HG03103 (cell line): Measurements from ENCODE around the gene UBAC2.
"Not testable (repeated sequence)": the region's sequence is repeated elsewhere in the genome, so short reads cannot be mapped to it uniquely, and the experiment has no call there.

Experiments
- ATAC-seq: cut with Tn5 transposase; IDR thresholded peaks from one replicate; pipeline ENCODE4 v1.9.1; 2021; ENCODE audit warnings: low read depth; ENCODE audit not compliant: unreplicated experiment

The UBAC2 gene

DNA sequence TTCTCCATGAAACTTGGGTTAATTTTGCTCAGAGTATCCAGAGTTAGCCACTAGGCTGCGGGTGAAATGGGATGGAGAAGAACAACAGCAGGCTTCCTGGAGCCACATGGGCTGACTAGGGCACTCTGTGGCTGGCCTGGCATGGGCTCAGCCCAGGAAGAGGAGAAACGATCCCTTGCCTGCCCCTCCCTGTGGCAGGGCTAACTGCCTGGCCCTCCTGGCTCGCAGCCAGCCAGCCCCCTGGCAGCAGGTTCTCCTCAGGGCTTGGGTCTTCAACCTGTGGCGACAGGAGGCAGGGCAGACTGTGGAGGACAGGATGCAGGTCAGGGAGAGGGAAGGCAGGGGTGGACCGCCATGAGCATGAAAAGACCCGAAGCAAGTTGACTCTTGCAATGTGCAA is 185.3 kb downstream of the UBAC2 start:
- ATAC-seq, result no peak

DNA sequence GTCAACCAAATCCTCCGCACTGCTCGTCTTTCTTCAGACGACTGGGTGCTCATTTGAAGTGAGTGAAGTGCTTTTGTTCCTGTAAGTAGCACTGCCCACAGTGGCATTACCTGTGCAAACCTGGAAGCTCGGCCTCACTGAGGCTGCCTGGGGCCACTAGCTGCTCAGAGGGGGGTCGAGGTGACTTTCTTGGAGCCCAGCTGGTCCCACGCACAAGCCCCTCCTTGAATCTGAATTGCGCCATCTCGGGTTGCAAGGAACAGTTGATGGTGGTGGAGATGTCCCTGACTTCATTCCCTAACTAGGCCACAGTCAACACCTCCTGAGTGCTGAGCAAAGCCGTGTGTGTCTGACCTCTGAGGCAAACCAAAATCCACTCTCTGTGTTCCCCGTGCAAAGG is 185.8 kb downstream of the UBAC2 start:
- ATAC-seq, result no peak

DNA sequence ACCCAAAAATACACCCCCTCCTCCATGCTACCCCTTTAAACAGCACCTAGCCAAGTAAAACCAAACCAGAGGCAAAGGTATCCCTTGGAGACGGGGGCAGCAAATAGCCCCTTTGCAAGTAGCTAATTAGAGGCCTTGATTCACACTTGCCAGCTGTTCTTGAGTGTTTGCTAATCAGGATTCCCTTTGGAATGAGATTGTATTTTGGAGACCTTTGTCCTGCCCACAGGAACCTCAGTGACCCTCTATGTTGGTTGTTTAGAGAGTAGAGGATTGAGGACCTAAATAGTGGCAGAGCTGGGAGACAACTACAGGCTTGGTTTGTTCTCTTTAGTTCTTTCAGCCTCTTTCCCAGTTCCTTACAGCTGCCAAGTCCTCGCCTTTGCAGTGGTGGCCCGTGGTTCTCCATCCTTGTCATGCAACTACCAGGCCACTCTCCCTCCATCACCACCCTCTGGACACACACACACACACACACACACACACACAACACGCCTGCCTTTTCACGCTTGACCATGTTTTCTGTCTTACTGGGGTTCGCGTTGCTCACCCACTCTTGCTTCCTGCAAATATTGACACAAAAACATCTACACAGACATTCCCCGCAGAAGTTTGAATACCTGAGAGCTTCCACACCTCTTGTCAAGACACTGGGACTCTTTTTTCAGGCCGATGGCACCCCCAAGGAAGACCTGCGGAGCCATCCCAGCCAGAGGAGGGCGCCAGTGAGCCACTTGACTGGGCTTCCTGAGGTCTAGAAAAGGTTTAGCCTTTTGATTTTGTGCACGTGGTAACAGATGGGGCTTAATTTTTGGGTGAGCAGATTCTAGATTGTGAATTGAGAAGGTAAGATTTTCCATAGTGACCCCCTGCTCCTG is 186.5 kb downstream of the UBAC2 start:
- no peak for ATAC-seq

DNA sequence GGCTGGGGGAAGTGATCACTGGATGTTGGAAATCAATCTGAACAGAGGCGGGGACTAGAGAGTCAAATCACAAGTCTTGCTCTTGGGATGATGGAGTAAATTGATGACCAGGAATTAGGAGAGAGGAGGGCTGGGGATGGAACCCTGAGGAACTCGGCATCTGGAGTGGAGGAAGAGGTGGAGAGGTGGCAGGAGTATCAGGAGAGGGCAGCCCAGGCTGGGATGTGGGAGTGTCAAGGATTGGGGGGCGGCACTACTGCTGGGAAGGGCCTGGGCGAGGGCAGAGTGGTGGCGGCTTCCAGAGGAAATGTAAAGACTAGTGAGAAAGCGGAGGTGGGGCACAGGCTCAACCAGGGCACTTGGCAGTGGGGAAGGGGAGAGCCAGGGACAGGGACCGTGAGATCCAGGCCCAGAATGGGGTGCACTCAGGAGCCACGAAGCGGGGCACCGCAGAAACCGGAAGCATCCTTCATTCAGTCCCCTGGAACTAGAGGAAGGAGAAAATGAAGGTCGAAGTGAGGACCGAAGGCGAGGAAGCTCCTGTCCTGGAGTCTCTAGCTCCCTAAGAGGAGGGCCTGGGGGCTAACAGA is 187.8 kb downstream of the UBAC2 start:
- no peak for ATAC-seq

DNA sequence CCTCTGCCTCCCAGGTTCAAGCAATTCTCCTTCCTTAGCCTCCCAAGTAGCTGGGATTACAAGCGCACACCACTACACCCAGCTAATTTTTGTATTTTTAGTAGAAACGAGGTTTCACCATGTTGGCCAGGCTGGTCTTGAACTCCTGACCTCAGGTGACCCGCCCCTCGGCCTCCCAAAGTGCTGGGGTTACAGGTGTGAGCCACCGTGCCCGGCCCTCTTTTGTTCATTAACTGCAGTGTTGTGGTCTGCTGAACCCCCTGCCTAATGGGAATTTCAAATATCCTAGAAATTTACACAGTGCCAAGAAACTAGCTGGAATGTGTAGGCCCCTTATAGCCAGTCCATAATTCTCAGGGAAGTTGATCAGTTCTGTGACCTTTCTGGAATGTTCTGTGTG is 188.4 kb downstream of the UBAC2 start:
- not testable (repeated sequence) for ATAC-seq

DNA sequence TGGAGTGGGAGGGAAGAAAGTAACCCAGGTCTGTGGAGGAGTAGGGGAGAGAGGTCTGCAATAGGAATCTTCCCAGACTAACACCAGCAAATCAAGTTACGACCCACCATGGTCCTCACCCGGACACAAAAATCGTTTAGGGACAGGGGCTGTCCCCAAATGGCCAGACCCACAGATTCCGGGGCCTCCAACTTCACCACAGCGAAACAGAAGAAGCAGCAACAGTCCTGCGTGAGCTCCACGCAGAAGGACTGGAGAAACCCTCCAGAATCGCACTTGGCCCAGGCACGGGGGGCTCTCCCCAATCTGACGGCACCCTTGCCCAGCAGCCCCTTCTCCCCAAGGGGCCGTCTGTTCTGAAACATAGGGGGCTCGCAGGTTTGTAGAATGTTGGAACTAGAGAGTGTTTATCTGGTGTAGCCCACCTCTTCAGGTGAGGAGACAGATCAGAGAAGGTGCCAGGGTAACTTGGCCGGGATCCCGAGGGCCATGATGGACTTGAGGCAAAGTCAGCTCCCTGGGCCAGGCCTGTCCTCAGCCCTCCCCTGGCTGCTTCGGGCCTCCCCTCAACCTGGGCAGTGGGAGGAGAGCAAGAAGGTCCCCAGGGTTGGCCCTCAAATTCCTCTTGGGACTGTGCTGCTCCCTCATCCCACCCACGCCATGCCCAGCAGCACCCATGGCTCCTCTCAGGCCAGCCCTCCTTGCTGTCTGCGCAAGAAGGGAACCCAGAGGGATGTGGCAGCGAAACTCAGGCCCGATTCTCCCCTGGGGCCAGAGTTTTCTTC is 189.1 kb downstream of the UBAC2 start:
- ATAC-seq, result no peak

DNA sequence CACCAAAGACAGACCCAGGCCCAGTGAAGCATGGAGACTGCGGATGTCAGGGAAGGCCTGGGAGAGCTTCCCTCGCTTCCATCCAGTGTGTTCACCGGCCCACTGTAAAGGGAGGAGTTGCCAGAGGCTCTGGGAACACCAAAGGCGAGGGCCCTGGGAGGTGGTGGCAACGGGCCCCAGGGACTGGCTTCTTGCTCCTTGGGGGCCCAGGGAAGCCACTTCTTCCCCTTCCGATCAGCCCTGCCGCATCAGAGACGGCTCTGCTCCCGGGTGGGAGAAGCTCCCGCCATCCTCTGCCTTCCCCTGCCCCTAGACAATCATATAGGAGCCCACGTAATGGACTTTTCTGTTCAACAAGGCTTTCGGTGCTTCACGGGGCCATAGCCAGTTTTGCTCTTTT is 189.9 kb downstream of the UBAC2 start:
- no peak for ATAC-seq

DNA sequence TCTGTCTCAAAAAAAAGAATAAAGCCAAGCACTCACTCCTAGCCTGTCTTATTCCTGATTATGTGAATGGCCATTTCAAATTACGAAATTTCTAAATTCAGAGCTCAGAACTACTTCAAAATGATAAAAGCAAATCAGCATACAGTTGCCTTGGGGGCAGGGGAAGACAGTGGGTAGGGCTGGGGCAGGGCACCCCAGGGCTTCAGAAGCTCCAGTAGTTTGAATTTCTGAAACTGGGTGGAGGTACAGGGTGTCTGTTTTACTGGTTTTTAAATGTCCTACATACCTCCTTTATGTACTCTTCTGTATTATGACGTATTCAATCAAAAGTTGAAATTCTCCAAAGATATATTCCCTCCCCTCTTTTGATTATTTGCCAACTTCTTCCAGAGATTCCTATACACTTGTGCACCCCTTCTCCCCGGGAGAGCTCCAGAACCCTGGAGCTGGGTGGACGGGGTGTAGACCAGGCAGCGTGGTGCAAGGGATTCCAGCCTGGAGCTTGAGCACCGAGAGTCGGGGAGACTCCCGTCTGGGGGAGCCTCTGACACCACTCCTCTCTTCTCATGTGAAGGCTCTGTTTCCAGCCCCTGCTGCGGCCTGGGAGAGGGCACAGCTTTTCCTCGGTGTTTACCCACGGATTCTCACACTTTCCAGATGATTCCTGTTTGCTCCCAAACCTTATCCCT is 191.3 kb downstream of the UBAC2 start:
- ATAC-seq, result no peak

DNA sequence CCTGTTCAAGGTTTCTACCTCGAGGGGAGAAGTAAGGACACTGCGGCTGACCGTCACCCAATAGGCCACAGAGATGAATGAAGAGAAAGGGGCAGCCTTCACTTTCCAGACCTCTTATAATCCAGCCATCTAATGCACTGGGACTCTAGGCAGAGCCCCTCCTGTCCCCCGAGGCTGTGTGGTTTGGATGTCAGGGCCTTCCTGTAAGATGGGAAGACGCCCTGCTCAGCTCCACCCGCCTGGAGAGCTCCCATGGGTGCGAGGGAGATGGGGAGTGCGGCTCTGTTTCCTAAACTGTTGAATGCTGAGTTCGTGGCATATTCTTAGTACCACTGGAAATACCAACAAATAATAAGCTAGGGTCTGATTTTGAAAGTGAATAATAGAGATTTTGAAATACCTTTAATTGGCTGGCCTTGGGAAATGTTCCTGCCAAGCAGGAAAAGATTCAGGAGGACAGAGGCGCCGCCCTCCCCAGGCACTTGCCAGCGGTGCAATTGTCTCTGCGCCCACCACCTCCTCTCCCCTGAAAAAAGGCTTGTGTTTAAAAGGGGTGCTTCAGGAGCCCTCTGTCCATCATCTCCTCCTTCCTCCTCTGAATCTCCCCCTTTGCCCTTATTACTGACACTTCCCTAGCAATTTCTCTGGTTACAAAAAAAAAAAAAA is 191.9 kb downstream of the UBAC2 start:
- ATAC-seq, result no peak

DNA sequence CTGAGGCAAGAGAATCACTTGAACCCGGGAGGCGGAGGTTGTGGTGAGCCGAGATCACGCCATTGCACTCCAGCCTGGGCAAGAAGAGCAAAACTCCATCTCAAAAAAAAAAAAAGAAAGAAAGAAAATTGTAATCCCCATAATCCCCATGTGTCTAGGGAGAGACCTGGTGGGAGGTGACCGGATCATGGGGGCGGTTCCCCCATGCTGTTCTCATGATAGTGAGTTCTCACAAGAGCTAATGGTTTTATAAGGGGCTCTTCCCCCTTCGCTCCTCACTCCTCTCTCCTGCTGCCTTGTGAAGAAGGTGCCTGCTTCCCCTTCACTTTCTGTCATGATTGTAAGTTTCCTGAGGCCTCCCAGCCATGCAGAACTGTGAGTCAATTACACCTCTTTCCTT is 192.7 kb downstream of the UBAC2 start:
- not testable (repeated sequence) for ATAC-seq

DNA sequence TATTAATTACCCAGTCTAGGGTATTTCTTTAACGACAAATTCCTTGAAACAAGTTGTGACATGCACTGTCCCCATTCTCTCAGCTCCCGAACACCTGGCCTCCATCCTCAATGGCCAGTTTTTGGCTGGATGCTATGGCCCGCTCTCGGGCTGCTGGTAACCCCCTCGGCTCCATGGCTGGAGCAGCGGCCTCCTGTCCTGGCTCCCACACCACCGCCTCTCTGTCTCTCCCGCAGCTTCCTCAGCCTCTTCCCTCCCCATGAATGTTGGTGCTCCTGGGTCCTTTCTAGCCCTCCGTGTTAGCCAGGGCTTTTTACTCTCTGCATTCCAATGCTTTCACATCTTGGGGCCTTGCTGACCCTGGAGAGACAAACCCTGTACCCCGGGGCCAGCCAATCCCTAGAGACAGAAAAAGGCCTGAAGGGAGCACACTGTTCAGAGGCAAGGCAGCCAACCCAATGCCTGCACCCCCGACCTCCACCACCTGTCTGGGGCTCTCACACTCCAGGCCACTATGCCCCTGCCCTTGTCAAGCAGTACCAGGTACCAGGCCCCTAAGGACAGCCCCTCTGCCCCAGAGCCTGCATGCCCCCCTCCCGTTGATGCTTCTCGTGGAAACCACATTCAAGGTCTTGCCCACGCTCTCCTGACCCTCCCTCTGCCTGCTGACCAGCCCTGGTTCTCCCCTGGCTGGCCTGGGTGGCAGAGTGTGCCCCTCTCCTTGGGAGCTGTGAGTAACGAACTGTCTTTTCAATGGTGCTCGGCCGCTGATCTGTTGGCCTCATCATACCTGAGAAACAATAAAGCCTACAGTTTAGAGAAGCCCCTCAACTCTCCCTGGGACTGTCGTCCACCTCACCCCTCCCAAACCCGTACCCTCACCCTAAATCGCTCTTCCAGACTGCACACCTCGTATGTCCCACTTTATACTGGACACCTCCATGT is 193.4 kb downstream of the UBAC2 start:
- ATAC-seq, result no peak

DNA sequence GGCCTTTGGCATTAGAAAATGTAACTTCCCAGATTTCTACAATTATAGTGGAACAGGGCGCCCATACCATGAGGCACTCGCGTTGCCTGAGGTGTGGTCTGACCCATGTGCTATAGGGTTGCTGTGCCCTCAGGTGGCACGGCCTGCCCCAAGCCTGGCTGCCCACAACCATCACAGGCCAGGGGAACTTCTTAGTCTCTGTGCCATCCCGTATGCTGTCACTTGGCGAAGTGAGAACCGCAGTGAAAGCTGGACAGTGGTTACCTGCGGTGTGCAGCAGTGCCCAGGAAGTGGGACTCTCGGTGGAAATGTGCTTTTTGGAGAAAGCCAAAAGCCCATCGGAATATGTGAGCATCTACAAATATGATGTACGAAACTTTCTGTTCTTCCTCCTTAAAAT is 194.8 kb downstream of the UBAC2 start:
- ATAC-seq, result no peak

DNA sequence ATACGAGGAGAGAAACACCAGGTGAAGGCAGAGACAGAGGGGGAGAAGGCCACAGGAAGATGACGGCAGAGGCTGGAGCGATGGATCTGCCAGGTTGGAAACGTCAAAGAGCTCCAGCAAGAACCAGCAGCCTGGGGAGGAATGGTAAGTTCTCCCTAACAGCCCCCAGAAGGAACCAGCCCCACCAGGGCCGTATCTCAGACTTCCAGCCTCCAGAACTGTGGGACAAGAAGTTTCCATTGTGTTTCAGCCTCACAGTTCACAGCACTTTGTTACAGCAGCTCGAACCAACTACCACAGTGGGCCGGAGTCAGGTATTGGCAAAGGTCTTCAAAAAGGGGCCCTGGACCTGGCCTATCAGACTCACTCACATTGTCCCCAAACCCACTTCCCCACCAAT is 195.8 kb downstream of the UBAC2 start:
- no peak for ATAC-seq

DNA sequence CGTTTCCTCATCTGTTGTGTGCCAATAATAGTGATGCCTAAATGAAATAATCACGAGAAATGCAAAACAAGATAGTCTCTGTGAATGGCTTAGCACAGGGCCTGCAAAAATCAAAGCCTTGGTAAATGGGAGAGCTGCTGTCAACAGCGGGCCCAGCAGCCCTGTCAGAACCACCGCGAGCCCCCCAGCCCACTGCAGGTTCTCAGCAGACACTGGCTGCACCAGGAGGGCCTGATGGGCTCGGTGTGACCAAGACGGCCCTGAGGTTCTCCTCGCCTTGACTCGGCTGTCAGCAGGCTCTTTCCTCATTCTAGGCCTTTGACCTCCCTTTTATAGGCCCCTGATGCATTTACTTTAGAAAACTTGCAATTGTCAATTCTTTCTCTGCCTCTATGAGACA is 197.4 kb downstream of the UBAC2 start:
- ATAC-seq, result no peak

DNA sequence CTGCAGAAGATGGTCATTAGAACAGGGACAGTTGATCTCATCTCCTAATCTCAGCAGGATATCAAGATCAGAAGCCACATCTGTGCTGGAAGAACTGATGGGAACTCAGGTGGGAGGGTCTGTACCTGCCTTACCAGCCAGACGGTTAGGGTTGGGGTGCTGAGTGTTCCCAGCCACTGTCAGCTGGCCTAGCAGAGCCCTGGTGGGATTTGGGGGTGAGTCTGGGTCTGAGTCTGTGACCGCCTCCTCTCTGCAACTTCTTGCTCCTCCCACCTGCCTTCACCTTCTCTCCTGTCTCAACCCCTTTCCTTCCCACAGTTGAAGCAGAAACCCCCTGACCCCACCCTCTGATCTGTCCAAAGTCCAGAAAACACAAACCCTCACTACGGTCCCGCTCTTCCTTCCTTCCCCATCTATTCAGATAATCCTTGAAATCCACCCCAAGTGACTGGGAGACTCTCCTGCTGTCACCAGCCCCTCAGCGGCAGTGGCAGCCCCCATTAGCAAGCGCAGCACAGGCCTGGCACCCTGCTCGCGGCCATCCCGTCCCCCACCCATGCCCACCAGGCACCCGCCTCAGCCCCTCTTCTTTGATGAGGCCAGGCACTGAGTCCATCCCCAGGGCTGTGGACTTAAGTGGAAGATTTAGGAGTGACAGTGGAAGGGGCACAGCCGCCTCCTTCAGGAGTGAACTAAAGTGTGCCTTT is 198.4 kb downstream of the UBAC2 start:
- no peak for ATAC-seq

DNA sequence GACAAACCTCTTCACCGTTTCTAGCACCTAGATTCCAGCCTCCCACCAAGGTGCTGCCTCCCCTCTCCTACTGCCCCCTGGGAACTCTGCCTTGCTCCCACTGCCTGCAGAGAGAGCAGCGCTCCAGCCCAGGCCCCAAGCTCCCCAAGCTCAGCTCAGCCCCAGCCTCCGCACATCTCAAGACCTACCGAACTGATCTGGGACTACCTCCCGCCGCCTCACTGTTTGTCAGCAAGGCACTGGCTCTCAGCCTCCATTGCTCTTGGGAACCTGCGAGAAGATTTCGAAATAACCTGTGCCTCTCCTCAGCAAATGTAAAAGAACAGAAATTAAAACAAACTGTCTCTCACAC is 198.9 kb downstream of the UBAC2 start:
- no peak for ATAC-seq

DNA sequence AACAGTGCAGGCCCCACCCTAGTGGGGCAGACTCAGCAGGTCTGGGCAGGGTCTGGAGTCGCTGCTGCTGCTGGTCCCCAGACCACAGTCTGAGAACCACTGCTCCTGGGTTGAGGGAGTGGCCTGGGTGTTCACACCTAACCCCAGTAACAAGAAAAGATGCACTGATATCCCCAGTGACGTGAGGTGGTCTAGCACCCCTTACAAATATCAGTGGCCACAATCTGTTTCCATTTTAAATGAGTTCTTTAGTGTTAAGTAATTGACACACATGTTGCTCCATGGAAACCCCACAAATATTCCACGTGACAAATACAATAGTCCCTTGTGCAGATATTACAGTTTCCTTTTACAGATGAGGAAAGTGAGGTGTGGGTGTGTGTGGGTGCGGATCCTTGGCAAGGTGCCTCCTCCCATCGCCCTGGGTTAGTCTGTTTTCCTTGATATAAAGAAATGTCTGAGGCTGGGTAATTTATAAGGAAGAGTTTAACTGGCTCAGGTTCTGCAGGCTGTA is 202.9 kb downstream of the UBAC2 start:
- ATAC-seq, result no peak

DNA sequence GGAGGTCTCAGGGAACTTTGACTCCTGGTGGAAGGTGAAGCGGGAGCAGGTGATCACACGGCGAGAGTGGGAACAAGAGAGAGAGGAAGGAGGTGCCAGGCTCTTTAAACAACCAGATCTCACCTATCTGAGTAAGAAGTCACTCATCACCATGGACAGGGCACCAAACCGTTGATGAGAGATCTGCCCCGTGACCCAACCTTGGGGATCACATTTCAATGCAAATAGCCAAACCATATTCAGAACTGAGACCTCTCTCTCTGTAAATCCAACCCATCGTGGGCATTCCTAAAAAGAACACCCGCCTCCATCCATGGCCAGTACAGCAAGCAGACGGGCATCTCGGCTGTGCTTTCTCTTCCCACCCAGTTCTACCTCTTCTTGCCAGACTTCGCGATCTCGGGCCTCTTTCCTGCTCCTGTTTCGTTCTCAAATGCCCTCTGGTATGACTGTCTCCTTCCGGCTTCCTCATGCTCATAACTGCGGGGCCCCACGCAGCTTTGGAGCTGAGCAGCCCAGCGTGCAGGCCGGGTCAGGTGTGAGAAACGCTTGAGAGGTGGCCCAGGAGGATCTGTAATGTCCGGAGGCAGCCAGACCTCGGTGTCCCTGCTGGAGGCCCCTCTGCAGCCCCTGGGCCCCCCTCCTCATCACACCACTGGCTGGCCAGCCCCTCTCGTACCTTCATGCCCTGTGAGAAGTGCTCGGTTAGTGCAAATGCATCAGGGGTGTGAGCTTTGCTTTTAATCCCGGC is 203.5 kb downstream of the UBAC2 start:
- ATAC-seq, result no peak
